PC-3 (cell line): ENCODE data around the gene CDK14. TPM values are rescaled to one million over a fixed set of nuclear protein-coding genes. Genes with fewer than 3 reads are reported as not detected.

Experiments used
- ATAC-seq: fragments of 200-7000 bp; cut with Tn5 transposase; 2 replicates; pipeline ENCODE4 v1.9.1; 2020; ENCODE audit warnings: mild to moderate bottlenecking, moderate library complexity
- BruUV-seq: library from RNA; stranded (reverse); fragments of 400-500 nt; replicated peaks from 2 replicates; lab custom pipeline; 2021; lab: Mats Ljungman, UMichigan
- CTCF ChIA-PET: fragments of 300-600 bp; sonication (Branson Sonifier 250); formaldehyde crosslinking; loops from one replicate; lab custom pipeline; 2022; ENCODE audit warnings: antibody characterized with exemption; lab: Charles Lee
- POLR2A ChIA-PET: fragments of 300-600 bp; sonication (Branson Sonifier 250); formaldehyde crosslinking; loops from one replicate; lab custom pipeline; 2022; ENCODE audit warnings: antibody characterized with exemption; ENCODE audit not compliant: unreplicated experiment; lab: Charles Lee
- DNase-seq: peaks from one replicate; pipeline ENCODE4 v3.0.0-alpha.2; 2015
- H2AFZ ChIP-seq: fragments of 300-600 bp; sonication (generic); 2 replicates; pipeline ENCODE4 v1.6.0; 2016; ENCODE audit warnings: antibody characterized with exemption, low read length
- H3F3A ChIP-seq: fragments of 300-600 bp; sonication (generic); one replicate; pipeline ENCODE4 v1.6.0; 2017; ENCODE audit warnings: antibody characterized with exemption, low read length, control low read depth, mild to moderate bottlenecking; ENCODE audit not compliant: unreplicated experiment
- H3K27ac ChIP-seq: fragments of 300-600 bp; sonication (generic); 2 replicates; pipeline ENCODE4 v1.5.1; 2016; ENCODE audit warnings: mild to moderate bottlenecking, low read length
- H3K27me3 ChIP-seq: fragments of 300-600 bp; sonication (generic); 2 replicates; pipeline ENCODE4 v1.6.1; 2016; ENCODE audit warnings: low read length, mixed read lengths
- H3K36me3 ChIP-seq: fragments of 300-600 bp; sonication (generic); 2 replicates; pipeline ENCODE4 v1.6.1; 2016; ENCODE audit warnings: low read depth, mixed run types, low read length, mixed read lengths
- H3K4me1 ChIP-seq: fragments of 300-600 bp; sonication (generic); 2 replicates; pipeline ENCODE4 v1.5.1; 2016; ENCODE audit warnings: low read length; ENCODE audit not compliant: insufficient read depth
- H3K4me2 ChIP-seq: fragments of 300-600 bp; sonication (generic); 2 replicates; pipeline ENCODE4 v1.6.0; 2016; ENCODE audit warnings: low read length
- H3K4me3 ChIP-seq: fragments of 300-600 bp; sonication (generic); 2 replicates; pipeline ENCODE4 v1.5.1; 2016; ENCODE audit warnings: mild to moderate bottlenecking, low read length, mixed read lengths
- H3K79me2 ChIP-seq: fragments of 300-600 bp; sonication (generic); 2 replicates; pipeline ENCODE4 v1.6.1; 2017; ENCODE audit warnings: low read length, mixed read lengths
- H3K9ac ChIP-seq: fragments of 300-600 bp; sonication (generic); 2 replicates; pipeline ENCODE4 v1.6.0; 2016; ENCODE audit warnings: mild to moderate bottlenecking, low read length
- H3K9me2 ChIP-seq: fragments of 300-600 bp; sonication (generic); replicated peaks from 2 replicates; pipeline ENCODE4 v1.6.1; 2016; ENCODE audit warnings: mixed run types, low read length, mixed read lengths
- H3K9me3 ChIP-seq: fragments of 300-600 bp; sonication (generic); 2 replicates; pipeline ENCODE4 v1.6.1; 2016; ENCODE audit warnings: low read length, mixed read lengths
- H4K20me1 ChIP-seq: fragments of 300-600 bp; sonication (generic); 2 replicates; pipeline ENCODE4 v1.6.1; 2016; ENCODE audit warnings: low read length, mixed read lengths
- EZH2 ChIP-seq: fragments of 300-600 bp; sonication (generic); IDR thresholded peaks from one replicate; pipeline ENCODE4 v1.6.1; 2017; ENCODE audit warnings: antibody characterized with exemption, mild to moderate bottlenecking, low read length; ENCODE audit not compliant: unreplicated experiment
- EZH2phosphoT487 ChIP-seq: fragments of 300-600 bp; sonication (generic); IDR thresholded peaks from 2 replicates; pipeline ENCODE4 v1.6.1; 2018; ENCODE audit warnings: mild to moderate bottlenecking, antibody characterized with exemption, low read length, borderline replicate concordance
- intact Hi-C: fragments of 100-400 bp; cut with micrococcal nuclease; formaldehyde crosslinking; loops from 2 replicates; pipeline ENCODE4 v1.9.0; 2023
- total RNA-seq: library from RNA; depleted of rRNA; stranded (reverse); fragments of >200 nt; gene quantifications from 2 replicates; pipeline ENCODE4 v1.2.3, GENCODE V29; 2014
- TF ChIP-seq, protein P1 (sequence below): fragments of 300-600 bp; sonication (generic); conservative IDR thresholded peaks from 2 replicates; pipeline ENCODE4 v1.5.1; 2017; ENCODE audit warnings: antibody characterized with exemption, low read depth, mild to moderate bottlenecking, low read length

Gene CDK14
- total RNA-seq, 1 experiment from 2014 or later, result 8.2 TPM

DNA sequence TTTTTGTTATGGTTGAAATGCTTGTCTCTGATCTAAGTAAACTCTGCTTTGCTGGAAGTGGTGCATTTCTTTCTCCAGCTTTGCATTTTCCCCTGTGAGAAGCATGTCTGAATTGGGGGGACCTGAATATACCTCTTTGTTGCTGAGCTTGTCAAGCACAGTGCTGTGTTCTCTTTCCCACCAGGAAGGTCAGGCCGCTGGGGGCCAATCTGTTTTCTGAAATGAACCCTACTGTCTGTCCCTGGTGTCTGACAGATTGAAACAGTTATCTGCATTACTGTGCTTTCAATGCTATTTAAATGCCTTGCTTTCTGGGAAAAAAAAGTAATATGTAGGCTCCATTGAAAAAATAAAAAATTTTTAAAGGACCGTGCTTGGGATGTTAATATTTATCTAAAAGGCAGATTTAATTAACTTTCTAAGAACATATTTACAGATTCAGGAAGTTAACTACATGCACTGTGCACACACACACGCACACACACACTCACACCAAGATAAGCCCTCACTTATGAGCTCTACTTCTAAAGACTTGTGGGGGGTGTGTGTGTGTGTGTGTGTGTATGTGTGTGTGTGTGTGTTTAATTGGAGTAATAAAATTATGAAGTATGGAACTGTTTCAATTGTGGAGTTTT is 541.1 kb downstream of the CDK14 start:
- POLR2A ChIA-PET, result no interaction called here
- TF ChIP-seq EZH2phosphoT487 (no peak), EZH2 (no peak)
- TF ChIP-seq, protein P1, sequence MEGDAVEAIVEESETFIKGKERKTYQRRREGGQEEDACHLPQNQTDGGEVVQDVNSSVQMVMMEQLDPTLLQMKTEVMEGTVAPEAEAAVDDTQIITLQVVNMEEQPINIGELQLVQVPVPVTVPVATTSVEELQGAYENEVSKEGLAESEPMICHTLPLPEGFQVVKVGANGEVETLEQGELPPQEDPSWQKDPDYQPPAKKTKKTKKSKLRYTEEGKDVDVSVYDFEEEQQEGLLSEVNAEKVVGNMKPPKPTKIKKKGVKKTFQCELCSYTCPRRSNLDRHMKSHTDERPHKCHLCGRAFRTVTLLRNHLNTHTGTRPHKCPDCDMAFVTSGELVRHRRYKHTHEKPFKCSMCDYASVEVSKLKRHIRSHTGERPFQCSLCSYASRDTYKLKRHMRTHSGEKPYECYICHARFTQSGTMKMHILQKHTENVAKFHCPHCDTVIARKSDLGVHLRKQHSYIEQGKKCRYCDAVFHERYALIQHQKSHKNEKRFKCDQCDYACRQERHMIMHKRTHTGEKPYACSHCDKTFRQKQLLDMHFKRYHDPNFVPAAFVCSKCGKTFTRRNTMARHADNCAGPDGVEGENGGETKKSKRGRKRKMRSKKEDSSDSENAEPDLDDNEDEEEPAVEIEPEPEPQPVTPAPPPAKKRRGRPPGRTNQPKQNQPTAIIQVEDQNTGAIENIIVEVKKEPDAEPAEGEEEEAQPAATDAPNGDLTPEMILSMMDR, result no peak

DNA sequence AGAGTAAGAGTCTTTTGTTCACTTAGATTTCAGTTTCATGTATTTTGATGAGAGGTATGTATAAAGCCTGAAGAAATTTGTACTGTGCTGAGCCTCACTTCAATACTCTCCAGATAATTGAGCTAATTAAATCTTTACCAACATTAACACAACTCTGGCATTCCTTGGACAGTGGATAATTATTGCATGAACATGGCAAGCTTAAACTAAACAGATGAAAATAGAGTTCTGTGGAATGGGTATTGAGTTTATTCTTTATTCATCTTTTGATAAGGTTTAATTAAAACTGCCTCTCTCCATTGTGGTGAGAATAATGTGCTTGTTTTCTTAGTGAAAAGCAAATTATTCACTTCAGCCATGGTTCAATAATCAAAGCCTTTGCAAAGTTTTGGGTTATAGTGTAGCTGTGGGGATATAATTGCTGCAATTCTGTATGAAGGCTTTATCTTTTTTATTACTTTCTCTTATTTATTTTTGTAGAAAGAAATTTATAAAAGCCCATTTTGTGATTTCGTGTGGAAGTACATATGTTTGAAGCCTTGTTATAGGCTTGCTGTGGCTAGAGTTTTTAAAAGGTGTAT is 541.8 kb downstream of the CDK14 start:
- H2AFZ ChIP-seq, result no peak overlapping the region
- no peak overlapping the region for H3K4me3 ChIP-seq
- peaks cover 7% of the 10 kb centered on the region for H3K4me1 ChIP-seq
- TF ChIP-seq, protein P1, result no peak
- no peak for TF ChIP-seq EZH2
- TF ChIP-seq EZH2phosphoT487, result no peak
- no peak for ATAC-seq
- peaks cover 5% of the 10 kb centered on the region for H3F3A ChIP-seq
- no peak overlapping the region for H3K4me2 ChIP-seq
- ChIA-PET POLR2A (no interaction called here), CTCF (no interaction called here)
- no peaks in the 10 kb centered on the region for H3K9me2 ChIP-seq
- H3K9ac ChIP-seq, result no peak overlapping the region
- intact Hi-C loops, result no loop called here
- H3K36me3 ChIP-seq, result no peaks in the 10 kb centered on the region
- H4K20me1 ChIP-seq, result peaks cover 6% of the 10 kb centered on the region; the same call in 1 of the 2 replicates
- no peaks in the 10 kb centered on the region for H3K9me3 ChIP-seq
- no peaks in the 10 kb centered on the region for H3K27me3 ChIP-seq
- H3K27ac ChIP-seq, result no peak overlapping the region
- BruUV-seq, result no TSS peak
- no peaks in the 10 kb centered on the region for H3K79me2 ChIP-seq
- DNase-seq, result no peak

More for the DNA sequence above, 541.1 kb downstream of the CDK14 start:
- no peak overlapping the region for H3K27ac ChIP-seq
- ATAC-seq (no peak), DNase-seq (no peak)
- no peak overlapping the region for H2AFZ ChIP-seq
- H4K20me1 ChIP-seq, result peaks cover 1% of the 10 kb centered on the region; the same call in 1 of the 2 replicates
- H3K27me3 ChIP-seq, result no peaks in the 10 kb centered on the region
- no peak overlapping the region for H3K4me3 ChIP-seq
- no peak overlapping the region for H3K4me2 ChIP-seq
- CTCF ChIA-PET, result no interaction called here
- no peaks in the 10 kb centered on the region for H3K9me2 ChIP-seq
- peaks cover 1% of the 10 kb centered on the region for H3F3A ChIP-seq
- H3K36me3 ChIP-seq, result no peaks in the 10 kb centered on the region
- intact Hi-C loops, result no loop called here
- BruUV-seq, result no TSS peak
- no peaks in the 10 kb centered on the region for H3K79me2 ChIP-seq
- no peak overlapping the region for H3K9ac ChIP-seq
- no peaks in the 10 kb centered on the region for H3K9me3 ChIP-seq
- H3K4me1 ChIP-seq, result peaks cover under 1% of the 10 kb centered on the region

DNA sequence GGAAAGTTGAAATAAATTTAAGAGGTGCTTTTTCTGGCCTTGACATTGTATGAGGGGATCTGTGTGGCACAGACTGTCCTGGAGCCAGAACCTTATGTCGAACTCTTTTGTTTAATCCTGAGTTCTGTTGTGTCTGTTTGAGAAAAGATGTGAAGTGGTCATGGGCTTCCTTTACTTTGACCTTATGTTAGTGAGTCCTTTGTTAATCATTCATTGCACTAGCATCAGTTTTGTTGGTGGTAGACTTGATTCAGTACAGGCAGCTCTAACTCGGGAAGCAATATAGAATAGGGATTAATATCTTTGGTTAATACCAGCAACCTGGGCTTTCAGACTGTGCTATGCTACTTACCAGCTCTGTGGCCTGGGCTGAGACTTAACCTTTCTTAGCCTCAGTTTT is 544.2 kb downstream of the CDK14 start:
- TF ChIP-seq EZH2 (no peak), EZH2phosphoT487 (no peak)
- TF ChIP-seq, protein P1, result no peak
- Histone ChIP-seq H3K9me2 (no peaks in the 10 kb centered on the region), H3F3A (peaks cover 5% of the 10 kb centered on the region), H3K4me2 (no peak overlapping the region), H3K9me3 (no peaks in the 10 kb centered on the region), H3K79me2 (no peaks in the 10 kb centered on the region), H3K4me3 (no peak overlapping the region), H3K27ac (no peak overlapping the region), H3K9ac (no peak overlapping the region), H3K27me3 (no peaks in the 10 kb centered on the region), H4K20me1 (peaks cover 6% of the 10 kb centered on the region; the same call in 1 of the 2 replicates), H3K4me1 (peaks cover 11% of the 10 kb centered on the region), H3K36me3 (no peaks in the 10 kb centered on the region), H2AFZ (no peak overlapping the region)
- CTCF ChIA-PET, result no interaction called here
- ATAC-seq, result no peak
- no TSS peak for BruUV-seq
- intact Hi-C loops, result no loop called here
- POLR2A ChIA-PET, result no interaction called here
- DNase-seq, result no peak
